HG03469 (cell line): ENCODE data around the gene ANO4.

Experiments used
- ATAC-seq: cut with Tn5 transposase; IDR thresholded peaks from one replicate; pipeline ENCODE4 v1.9.1; 2021; ENCODE audit warnings: mild to moderate bottlenecking, moderate library complexity, moderate number of reproducible peaks; ENCODE audit not compliant: unreplicated experiment

Gene ANO4

DNA sequence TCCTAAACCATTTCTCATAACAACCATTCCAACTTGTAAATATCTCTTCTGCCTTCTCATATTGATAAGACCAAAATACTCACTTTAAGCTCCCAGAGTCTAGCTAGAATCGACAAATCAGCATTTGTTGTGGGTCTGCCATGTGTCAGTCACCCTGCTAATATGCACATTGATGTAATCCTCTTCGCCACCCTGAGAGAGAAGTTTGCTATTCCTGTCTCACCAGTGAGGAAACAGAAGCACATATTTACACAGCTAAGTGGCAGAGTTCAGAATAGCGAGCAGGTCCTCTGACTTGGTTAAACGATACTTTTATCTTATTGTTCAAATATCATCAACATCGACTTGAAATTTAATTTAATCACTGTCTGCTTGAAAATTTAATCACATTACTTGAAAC, 142.1 kb downstream of the ANO4 start:
- no peak for ATAC-seq

DNA sequence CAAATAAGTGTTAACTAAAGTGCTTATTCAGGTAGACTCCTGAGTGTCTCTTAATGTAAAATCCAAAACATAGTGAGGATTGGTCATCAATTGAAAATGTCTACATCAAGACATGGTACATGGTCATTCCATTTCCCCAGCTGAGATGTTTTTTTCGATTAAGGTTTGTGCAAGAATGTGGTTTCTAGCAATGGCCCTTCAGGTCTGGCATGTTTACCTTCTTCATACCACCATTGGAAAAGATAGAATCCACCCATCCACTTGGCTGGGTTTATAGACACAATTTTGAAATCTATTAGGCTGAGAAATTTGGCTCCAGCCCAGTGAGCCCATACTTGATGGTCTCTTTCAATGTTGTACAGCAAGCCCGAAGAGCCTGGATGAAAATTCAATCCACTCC, 145.9 kb downstream of the ANO4 start:
- ATAC-seq, result no peak

DNA sequence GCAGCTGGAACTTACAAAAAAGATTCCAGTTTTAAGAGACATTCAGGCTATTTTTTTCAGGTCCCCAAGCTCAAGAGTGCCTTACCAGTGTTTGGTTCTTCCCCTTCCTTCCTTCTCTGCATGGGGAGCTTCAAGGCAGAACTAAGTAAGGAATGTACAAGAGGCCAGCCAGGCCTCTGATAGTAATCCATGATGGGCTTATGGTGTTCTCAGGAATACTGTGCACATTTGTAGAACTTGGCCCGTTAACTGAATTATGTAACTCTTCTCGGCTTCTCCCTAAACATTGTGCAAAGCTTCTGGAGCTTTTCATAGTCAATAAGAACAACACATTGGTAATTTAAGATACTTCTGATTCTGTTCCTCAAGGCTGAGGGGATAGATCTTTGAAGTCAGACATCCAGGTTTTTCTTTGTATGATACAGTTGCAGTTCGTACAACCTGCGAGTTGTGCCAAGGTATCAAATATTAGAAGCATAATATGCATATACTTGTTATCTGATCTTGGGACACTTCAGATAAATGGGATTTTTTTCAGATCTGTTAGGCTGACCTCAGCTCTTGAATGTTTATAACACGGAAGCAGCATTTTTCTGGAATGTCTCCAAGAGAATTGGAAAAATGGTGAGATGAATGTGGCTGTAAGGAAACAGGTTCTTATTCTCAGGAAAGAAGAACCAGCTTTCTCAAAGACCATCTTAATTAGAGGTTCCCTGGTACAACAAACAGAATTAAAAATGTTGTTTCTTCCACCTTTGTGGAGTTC, 148.6 kb downstream of the ANO4 start:
- no peak for ATAC-seq

DNA sequence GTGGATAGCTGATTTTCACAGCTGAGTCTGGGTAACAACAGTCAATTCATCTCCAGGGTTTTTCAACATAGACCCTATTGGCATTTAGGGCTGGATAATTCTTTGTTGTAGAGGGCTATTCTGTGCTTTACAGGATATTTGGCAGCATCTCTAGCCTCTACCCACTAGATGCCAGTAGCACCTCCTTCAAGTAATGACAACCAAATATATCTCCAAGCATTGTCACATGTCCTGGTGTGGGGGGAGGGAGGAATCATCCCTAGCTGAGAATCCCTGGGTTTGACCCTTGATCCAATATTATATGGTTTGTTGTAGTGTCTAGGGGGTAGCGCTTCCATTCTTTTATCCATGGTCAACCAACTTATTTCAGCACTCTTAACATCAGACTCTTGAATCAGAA, 157.2 kb downstream of the ANO4 start:
- no peak for ATAC-seq

DNA sequence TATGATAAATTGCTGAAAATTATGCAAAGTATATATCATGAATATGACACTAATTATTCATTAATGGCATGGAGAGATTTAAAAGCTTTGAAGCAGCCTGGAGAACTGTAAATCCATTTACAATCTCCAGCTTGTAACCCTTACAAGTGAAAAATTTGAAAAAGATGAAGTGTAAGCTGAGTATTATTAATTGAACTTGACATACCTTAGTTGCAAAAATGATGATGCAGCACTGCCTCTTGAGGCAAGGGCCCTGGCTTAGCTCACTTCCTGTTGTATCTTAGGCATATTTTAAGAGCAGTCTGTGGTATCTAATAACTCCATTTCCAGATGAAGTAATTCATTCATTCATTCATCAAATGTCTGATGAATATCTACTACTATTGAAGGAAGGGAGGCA, 158.6 kb downstream of the ANO4 start:
- no peak for ATAC-seq

DNA sequence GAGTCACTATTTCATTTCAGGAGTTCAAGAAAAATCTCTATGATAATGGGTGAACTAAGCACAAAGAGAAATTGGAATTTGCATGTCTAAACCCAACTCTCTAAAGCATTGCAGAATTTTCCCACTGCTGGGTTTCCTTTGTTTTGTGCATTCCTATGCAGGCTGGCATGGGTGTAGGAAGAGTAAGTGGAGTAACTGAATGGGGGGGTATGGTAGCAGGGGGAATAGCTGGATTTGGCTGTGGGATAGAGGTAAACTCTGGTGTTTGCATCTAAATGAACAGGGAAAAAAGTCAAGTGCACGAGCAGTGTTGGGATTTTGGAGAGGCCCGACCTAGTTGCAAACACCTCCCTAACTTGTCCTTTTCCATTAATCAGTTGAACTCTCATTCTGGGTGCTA, 159.1 kb downstream of the ANO4 start:
- no peak for ATAC-seq

DNA sequence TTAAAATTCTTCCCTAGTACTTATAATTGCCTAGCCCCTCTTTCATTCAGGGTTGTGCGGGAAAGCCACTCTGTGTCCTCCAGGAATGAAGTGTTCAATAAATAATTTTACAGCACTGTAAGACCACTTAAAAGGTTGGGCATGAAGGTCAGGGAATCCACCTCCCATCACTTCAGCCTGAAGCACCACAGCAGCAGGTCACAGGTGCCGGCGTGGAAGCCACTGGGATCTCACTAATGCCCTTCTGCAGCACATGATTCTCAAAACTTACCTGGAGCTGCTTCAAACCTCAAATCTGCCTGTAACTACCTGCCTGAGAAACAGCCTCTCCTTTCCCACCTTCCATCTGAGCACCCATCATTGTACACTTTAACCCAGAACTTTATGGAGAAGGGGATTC, 159.5 kb downstream of the ANO4 start:
- no peak for ATAC-seq

DNA sequence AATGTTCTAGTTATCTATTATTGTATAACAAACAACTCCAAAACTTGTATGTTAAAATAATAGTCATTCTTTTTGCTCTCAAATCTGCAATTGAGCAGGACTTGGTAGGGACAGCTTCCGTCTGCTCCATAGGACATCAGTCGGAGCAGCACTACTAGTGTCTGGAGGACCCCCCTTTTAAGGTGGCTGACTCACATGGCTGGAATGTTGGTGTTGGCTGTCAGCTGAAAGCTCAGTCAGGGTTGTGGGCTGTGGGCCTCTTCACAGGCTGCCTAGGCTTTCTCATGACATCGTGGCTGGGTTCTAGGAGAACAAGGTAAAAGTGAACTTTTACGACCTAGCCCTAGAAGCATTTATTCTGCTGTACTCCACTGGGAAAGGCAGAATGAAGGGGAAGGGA, 160.6 kb downstream of the ANO4 start:
- ATAC-seq, result no peak

DNA sequence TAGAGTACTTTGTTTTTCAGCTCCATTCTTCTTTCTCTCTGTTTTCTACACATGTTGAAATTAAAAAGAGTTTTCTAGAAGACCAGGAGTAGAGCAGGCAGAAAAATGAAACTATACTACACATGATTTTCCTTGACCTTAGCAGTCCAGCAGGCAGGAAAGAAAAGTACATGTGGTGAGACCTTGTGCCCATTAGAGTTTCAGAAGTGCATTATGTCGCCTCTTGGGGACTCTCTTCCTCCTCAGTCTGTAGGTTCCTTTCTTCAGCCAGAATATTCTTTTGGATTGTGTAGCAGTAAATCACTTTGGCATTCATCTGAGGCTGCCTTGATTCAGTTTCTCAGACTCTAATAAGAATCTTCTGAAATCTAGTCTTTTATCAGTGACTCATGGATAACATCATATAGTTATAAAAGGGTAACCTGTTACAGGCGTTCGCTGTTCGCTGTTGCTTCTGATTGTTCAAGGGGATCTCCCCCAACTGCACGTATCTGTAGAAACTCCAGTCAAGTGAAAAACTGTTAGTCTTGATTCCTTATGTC, 161.8 kb downstream of the ANO4 start:
- no peak for ATAC-seq

DNA sequence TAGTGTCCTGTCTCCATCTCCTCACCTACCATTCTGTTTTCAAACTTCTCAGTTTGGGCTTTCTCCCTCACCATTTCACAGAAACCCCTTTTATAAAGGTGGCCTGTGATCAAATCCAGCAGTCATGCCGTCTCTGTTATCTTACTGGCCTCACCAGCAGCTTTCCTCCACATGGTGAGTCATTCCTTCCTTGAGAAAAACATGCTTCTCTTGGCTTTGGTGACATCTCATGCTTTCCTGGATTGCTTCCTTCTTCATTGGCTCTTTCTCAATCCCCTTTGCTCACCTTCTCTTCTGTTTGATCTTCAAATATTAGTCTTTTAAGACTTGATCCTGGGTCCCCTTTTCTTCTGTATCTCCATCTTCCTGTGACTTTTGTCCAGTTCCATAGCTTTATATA, 164.9 kb downstream of the ANO4 start:
- ATAC-seq, result no peak

DNA sequence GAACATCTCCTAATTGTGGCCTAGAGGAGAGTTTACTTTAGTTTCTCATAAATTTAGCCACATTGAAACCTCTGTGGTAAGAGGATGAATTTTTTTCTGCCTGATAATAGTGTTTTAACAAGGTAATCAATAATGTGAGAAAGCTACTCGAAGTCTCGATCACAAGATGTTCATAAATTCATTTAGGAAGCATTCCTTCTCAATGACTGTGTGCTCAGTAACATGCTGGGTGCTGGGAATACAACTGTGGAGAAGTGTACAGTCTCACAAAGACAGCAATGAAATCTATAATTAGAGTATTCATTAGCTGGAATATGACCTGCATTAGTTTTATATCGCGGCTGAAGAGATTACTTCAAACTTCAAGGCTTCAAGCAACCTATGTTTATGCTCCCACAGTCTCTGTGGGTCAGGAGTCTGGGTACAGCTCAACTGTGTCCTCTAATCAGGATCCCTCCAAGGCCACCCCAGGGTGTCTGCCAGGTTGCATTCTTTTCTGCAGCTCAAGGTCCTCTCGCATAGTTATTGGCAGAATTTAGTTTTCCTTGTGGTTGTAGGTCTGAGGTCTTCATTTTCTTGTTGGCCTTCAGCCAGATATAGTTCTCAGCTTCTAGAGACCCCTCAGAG, 167.6 kb downstream of the ANO4 start:
- ATAC-seq, result no peak

DNA sequence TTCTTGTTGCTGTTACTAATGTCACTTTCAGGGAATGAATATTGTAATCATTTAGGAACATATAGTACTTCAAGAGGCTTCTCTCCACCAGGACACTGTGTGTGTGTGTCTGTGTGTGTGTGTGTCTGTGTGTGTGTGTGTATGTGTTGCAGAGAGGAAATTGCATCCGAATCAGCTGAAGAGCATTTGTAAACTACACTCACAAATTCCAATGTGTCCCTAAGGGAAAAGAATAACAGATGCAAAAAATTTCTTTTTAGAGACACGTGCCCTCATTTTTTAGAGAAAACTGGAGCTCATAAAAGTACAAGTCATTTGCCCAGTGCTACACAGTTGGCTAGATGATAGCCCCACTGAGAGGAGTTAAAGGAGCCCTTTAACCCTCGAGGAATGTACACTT, 168.8 kb downstream of the ANO4 start:
- no peak for ATAC-seq

DNA sequence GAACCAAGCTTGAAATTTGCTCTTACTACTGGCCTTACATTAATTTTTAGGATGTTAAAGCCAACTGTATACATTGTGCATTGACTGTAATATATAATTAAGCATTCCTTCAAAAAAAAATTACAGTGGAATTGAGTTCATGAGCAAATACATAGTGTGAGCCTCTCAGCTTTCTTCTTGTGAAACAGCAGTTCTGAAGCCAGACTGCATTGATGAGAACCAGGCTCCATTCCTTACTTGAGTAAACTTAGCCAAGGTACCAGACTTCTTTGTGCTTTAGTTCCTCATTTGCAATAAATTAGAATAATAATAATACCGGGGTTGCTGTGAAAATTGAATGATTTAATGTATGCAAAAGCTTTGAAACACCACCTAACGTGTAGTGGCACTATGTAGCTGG, 169.5 kb downstream of the ANO4 start:
- ATAC-seq, result no peak

DNA sequence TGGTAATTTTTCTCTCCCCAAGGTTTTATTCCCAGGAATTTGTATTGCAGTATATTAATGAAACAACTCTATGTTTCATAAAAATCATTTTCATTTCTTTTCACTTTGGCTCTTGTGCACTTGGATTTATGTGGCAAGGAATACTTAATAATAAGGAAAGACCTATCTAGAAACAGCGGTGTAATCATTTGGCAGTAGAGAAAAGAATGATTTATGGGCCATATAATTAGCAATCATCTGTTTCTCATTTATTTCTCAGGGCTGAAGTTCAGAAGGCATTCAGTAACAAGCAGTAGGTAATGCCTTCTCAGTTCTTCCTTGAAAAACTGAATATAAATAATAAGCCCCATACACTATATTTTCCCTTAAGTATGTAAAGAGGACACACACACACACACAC, 172.6 kb downstream of the ANO4 start:
- no peak for ATAC-seq

DNA sequence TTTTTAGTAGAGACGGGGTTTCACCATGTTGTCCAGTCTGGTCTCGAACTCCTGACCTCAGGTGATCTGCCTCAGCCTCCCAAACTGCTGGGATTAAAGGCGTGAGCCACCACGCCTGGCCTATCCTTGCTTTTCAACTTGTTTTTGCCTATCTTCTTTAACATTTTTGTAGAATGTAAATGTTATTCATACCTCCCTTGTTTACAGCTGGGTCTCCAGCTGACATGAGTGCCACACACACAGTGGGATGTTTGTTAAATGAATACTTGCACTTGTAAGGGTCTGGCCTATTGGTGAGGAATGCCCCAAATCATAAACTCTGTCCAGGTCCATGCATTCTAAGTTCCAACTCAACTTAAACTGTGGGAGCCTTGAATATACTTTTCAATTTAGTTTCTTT, 176.3 kb downstream of the ANO4 start:
- no peak for ATAC-seq

DNA sequence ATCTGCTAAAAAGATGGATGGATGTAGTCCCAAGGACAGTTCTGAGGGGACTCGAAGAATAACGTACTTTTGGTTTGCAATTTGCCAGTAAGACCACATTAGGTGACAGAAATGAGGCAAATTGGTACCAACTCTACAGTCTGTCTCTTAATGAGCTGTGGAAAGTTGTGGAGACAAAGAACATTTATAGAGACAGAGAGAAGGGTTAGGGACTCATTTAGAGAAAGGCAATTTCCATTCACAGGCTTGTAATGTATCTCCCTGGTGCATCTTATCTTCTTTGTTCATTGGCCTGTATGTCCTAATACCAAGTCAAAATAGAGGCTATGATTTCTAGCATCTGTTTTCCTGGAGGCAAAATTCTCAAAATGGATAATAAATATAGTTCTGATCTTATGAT, 177.5 kb downstream of the ANO4 start:
- ATAC-seq, result no peak

DNA sequence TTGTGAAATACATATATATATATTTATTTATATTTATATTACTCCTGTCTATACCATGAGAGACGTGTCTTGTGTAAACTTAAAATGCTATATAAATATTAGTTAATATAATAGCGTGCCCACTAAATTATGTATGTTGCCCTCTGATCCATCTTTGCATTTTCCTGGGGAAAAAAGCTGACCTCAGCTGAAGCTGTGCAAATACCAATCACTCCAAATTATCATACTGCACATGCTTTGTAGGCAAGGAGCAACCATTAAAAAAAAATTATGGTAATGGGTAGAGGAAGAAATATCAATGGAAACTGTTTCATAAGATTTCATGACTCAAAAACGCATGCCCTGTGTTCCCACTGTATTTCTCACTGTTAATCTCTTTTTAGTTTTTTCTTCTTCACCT, 179.8 kb downstream of the ANO4 start:
- no peak for ATAC-seq

DNA sequence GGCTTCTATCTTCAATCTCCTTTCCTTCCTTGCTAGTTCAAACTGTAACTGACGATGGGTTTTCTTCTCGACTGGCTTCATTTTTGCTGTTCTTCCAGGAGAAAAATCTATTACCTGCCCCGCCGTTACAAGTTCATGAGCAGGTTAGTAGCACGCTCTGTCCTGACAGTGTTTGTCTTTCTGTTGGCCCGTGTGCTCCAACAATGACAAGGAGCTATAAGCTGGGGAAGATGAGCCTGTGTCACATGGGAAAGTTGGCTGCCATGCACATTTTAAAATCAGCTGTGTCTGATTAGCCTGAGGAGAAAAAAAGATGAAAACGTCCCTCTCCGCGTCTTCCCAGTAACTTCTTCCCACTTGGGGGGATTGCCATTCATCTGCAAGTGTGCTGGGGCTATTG, 180.2 kb downstream of the ANO4 start:
- no peak for ATAC-seq

DNA sequence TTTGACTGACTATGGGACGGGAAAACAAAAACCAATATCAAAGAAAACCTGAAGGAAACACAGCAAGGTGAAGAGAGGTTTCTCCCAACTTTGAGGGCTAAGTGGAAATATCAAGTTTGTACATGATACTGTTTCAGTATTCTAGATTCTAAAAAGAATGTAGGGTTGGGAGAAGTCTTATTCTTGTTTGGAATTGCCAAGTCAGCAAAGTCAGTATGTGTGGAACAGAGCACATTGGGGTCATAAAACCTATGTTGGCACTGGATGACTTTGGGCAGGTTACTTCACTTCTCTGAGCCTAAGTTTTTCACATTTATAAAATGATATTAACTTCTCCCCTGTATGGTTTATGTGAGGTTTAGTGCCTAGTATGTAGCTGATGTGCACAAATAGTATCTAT, 182.2 kb downstream of the ANO4 start:
- no peak for ATAC-seq

DNA sequence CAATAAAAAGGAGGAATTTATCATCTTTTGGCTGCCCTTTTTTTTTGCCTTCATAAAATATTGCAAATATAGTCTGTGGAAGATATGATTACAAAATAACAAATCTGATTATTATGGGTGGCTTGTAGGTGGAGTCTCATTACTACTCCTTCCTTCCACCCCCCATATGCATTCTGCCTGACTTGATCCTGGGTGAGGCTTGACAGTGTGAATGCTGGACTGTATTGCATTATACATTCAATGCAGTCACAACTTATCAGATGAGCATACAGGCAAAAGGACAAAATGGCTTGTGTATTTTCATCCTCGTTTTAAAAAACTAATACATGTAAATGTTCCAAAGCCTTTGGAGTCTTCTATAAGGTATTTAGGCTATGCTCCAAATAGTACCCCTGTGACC, 186.3 kb downstream of the ANO4 start:
- ATAC-seq, result no peak

DNA sequence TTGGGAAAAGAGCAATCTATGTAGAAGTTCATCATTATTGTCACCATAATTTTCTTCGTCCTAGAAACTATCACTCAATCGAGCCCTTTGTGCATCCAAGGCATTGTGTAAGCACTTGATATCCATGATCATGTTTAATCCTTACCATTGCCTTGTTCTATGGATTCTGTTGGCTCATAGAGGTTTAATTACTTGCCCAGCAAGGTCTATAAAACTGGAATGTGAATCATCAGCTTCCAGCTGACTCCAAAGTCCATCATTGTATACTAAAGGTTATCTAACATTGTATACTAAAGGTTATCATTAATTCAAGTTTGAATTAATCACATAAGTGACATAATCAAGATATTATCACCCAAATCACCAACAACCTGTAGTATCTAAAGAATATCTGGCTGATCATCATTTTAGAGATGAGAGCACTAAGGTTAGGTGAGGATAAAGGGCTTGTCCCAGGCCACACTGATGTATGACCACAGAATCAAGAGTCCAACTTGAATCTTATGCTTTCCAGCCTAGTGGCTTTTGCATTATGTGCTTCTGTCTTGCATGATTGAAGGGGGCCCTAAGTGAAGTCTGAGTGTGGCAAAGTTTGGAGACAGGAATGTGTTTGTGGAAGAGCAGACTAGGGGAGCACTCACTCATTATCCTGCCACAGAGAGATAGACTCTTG, 188.1 kb downstream of the ANO4 start:
- ATAC-seq, result no peak

DNA sequence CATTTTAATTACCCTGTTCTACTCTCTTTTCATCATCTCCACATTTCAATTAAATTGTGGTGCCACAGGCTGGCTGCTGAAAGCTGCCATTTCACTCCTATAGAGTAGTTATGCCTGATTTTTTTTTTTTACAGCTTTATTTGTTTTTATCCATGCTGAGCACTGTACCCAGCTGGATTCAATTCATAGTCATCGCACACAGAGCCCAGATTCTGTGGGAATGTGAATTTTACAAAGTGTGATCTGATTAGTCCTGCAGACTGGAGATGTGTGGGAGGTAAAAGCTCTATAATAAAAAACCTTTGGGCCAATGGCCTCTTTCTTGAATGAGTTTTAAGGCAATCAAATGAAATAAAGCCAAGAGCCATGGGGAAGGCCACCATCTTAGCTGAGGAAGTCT, 190.2 kb downstream of the ANO4 start:
- no peak for ATAC-seq
